H1 (cell line): ENCODE data around the gene SLC43A2.

Source experiments
- BRCA1 ChIP-seq: IDR thresholded peaks from 2 replicates; pipeline ENCODE4 v1.6.1; 2012; ENCODE audit warnings: low read depth, low read length, improper control_type of control experiment
- EP300 ChIP-seq, 2 experiments: IDR thresholded peaks; 1 replicate in 1 of 2; 2 replicates in 1 of 2; pipeline ENCODE4 v1.6.1; 2011 to 2012; ENCODE audit warnings: low read depth in 2 of 2, low read length in 2 of 2, mild to moderate bottlenecking in 2 of 2, borderline replicate concordance in 1 of 2, inconsistent platforms in 1 of 2, moderate library complexity in 1 of 2
- GABPA ChIP-seq: IDR thresholded peaks from 2 replicates; pipeline ENCODE4 v1.6.1; 2011; ENCODE audit warnings: mild to moderate bottlenecking, low read length, moderate library complexity, borderline replicate concordance; ENCODE audit not compliant: insufficient read depth
- HDAC2 ChIP-seq, 2 experiments: fragments of 300-600 bp in 1 of 2; sonication (generic) in 1 of 2; IDR thresholded peaks; 2 replicates each; pipeline ENCODE4 v1.6.1; 2011 to 2012; ENCODE audit warnings: low read depth in 2 of 2, low read length in 2 of 2, mild to moderate bottlenecking in 2 of 2, moderate library complexity in 2 of 2, borderline replicate concordance in 1 of 2, inconsistent platforms in 1 of 2
- HDAC6 ChIP-seq: IDR thresholded peaks from one replicate; pipeline ENCODE4 v1.7.1; 2012; ENCODE audit warnings: low read depth, mild to moderate bottlenecking, inconsistent platforms, low read length, moderate library complexity
- POLR2A ChIP-seq, 2 experiments: IDR thresholded peaks; 1 replicate in 1 of 2; 2 replicates in 1 of 2; pipeline ENCODE4 v1.6.1; 2011; ENCODE audit warnings: low read depth in 2 of 2, low read length in 2 of 2, mild to moderate bottlenecking in 2 of 2; ENCODE audit errors: control extremely low read depth in 1 of 2
- POLR2AphosphoS5 ChIP-seq: IDR thresholded peaks from 2 replicates; pipeline ENCODE4 v1.6.1; 2011; ENCODE audit warnings: low read depth, low read length
- RFX5 ChIP-seq: IDR thresholded peaks from 2 replicates; pipeline ENCODE4 v1.6.1; 2011; ENCODE audit warnings: low read depth, low read length, improper control_type of control experiment, borderline replicate concordance
- RXRA ChIP-seq: IDR thresholded peaks from 2 replicates; pipeline ENCODE4 v1.6.1; 2011; ENCODE audit warnings: low read depth, mild to moderate bottlenecking, low read length, moderate library complexity; ENCODE audit not compliant: insufficient read depth
- TF ChIP-seq, protein P1 (sequence below), 3 experiments: IDR thresholded peaks; 1 replicate in 2 of 3; 2 replicates in 1 of 3; pipeline versions ENCODE4 v1.5.1 to v1.6.1; 2011; ENCODE audit warnings: low read length in 3 of 3, mild to moderate bottlenecking in 3 of 3, inconsistent platforms in 2 of 3, low read depth in 1 of 3, moderate library complexity in 1 of 3; ENCODE audit not compliant: insufficient read depth in 1 of 3; ENCODE audit errors: control extremely low read depth in 1 of 3

GRCh38 chr17:1571341-1571704, 57.3 kb downstream of the SLC43A2 start:
- TF ChIP-seq RFX5, result no peak
- TF ChIP-seq POLR2A (IDR thresholded peaks at IDR 0.05; ENCODE audit: control extremely low read depth in 1 of 2, low read depth in 2 of 2, low read length in 2 of 2), result no peak
- TF ChIP-seq EP300 (IDR thresholded peaks at IDR 0.05; ENCODE audit: borderline replicate concordance in 1 of 2, low read depth in 2 of 2, low read length in 2 of 2), result no peak
- no peak for TF ChIP-seq POLR2AphosphoS5
- no peak for TF ChIP-seq BRCA1
- TF ChIP-seq GABPA, result no peak
- TF ChIP-seq, protein P1, sequence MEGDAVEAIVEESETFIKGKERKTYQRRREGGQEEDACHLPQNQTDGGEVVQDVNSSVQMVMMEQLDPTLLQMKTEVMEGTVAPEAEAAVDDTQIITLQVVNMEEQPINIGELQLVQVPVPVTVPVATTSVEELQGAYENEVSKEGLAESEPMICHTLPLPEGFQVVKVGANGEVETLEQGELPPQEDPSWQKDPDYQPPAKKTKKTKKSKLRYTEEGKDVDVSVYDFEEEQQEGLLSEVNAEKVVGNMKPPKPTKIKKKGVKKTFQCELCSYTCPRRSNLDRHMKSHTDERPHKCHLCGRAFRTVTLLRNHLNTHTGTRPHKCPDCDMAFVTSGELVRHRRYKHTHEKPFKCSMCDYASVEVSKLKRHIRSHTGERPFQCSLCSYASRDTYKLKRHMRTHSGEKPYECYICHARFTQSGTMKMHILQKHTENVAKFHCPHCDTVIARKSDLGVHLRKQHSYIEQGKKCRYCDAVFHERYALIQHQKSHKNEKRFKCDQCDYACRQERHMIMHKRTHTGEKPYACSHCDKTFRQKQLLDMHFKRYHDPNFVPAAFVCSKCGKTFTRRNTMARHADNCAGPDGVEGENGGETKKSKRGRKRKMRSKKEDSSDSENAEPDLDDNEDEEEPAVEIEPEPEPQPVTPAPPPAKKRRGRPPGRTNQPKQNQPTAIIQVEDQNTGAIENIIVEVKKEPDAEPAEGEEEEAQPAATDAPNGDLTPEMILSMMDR (IDR thresholded peaks at IDR 0.05; ENCODE audit: control extremely low read depth in 1 of 3, insufficient read depth in 1 of 3, low read depth in 1 of 3, low read length in 3 of 3), result no peak
- TF ChIP-seq HDAC2 (IDR thresholded peaks at IDR 0.05; ENCODE audit: borderline replicate concordance in 1 of 2, low read depth in 2 of 2, low read length in 2 of 2), result no peak
- no peak for TF ChIP-seq RXRA
- no peak for TF ChIP-seq HDAC6
